C4-2B (cell line): ENCODE measurements around the gene SUN5.

ENCODE experiments used
- ZFX ChIP-seq: fragments of 450-650 bp; IDR thresholded peaks from 2 replicates; pipeline ENCODE4 v1.6.1; 2017
- TF ChIP-seq, protein P1 (sequence below): fragments of 450-650 bp; conservative IDR thresholded peaks from 2 replicates; pipeline ENCODE4 v1.5.1; 2017; ENCODE audit warnings: mild to moderate bottlenecking

DNA sequence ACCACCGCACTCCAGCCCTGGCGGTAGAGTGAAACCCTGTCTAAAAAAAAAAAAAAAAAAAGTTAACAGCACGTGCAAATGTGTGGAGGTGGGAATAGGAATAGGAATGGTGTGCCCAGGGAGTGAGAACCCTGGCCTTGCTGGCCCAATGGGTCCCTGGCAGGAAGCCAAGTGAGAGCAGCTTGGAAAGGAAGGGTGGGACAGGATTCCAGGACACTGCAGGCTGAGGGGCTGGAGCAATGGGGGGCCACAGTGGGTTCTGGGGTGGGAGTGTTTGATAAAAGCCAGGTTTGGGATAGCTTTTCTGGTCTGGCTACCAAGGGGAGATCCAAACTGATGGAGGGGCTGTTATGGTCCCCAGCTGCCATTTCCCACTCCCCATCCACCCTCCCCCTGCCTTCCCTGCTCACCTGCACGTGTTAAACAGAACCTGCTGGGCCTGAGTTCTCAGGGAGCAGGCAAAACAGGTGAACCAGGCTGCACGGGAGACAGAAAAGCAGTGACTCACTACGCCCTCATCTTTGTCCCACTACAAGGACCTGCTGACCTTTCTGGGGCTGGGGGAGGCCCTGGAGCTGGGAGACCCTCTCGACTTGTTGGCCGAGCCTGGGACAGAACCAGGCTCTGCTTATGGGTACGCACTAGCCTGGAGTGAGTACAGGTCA is 3.3 kb downstream of the SUN5 start:
- TF ChIP-seq, protein P1, sequence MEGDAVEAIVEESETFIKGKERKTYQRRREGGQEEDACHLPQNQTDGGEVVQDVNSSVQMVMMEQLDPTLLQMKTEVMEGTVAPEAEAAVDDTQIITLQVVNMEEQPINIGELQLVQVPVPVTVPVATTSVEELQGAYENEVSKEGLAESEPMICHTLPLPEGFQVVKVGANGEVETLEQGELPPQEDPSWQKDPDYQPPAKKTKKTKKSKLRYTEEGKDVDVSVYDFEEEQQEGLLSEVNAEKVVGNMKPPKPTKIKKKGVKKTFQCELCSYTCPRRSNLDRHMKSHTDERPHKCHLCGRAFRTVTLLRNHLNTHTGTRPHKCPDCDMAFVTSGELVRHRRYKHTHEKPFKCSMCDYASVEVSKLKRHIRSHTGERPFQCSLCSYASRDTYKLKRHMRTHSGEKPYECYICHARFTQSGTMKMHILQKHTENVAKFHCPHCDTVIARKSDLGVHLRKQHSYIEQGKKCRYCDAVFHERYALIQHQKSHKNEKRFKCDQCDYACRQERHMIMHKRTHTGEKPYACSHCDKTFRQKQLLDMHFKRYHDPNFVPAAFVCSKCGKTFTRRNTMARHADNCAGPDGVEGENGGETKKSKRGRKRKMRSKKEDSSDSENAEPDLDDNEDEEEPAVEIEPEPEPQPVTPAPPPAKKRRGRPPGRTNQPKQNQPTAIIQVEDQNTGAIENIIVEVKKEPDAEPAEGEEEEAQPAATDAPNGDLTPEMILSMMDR: no peak
- TF ChIP-seq ZFX: no peak
